Skin of body (tissue), 2 donors: ENCODE measurements around the gene MVP. TPM values are rescaled to one million over a fixed set of nuclear protein-coding genes. Genes with fewer than 3 reads are reported as not detected.
"Not testable (repeated sequence)": the region's sequence is repeated elsewhere in the genome, so short reads cannot be mapped to it uniquely, and the experiment has no call there.

Experiments
- DNase-seq: peaks from one replicate; lab custom pipeline; 2025; lab: John Stamatoyannopoulos, UW
- total RNA-seq: library from RNA; depleted of rRNA; stranded (reverse); fragments of >200 nt; gene quantifications from one replicate; pipeline ENCODE4 v1.2.3, GENCODE V29; 2014

Gene MVP
- total RNA-seq = 24.9 TPM

DNA sequence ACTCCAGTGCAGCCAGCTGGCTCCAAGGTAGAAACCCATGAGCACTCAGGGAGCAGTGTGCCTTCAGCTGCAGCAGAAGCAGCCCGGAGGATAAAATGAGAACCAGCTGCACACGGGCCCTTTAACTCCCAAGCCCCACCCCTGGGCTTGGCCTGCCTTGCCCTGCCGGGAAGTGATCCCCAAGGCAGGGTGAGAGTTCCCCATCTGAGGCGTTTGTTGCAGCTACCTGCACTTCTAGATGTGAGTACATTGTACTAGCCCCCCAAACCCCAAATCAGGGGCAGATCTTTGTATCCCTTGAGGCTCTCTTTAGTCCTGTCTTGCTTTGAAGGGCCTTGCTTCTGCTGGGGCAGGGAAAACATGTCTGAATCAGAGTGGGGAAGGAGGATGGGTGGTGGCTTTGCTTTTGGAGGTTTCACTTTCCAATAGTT is at the start of gene MVP:
Gene MVP (plus strand): TSS at position 192 of the 431 bp plus-strand sequence. CDS start 10,088 bp downstream, outside the sequence.
- peak; percentile 56 for DNase-seq

DNA sequence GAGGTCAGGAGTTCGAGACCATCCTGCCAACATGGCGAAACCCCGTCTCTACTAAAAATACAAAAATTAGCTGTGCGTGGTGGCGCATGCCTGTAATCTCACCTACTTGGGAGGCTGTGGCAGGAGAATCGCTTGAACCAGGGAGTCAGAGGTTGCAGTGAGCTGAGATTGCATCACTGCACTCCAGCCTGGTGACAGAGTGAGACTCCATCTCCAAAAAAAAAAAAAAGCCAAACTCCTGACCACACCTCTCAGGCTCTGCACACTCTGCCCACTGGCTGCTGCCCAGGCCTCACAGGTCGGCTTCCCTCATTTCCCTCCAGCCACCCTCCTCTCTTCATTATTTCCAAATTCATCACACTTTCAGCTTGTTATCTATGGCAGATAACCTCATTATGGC is 47.9 kb upstream of the MVP start:
- not testable (repeated sequence) for DNase-seq

DNA sequence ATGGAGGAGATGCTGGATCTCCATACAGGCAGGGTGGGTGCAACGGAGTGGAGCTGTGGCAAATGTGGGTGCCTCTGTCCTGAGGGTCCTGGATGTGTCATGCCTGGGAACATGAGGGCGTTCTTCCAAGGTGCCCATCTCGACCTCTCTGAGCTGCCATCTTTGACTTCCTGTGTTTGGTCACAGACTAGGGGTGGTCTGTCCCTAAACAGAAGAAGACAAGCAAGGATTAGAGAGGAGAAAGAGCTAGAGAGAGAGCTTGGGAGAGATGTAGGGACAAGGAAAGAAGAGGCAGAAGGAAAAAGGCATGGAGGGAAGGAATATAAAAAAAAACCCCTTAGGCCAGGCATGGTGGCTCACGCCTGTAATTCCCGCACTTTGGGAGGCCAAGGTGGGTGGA is 45.5 kb upstream of the MVP start:
- DNase-seq = no peak

- DNase-seq = no peak
Observed at GRCh38 chr16:29775742-29776408, 44.4 kb upstream of the MVP start.

GRCh38 chr16:29777576-29778350 is 42.5 kb upstream of the MVP start, which contains the start of gene ZG16:
ZG16 (plus strand) TSS chr16:29778256; CDS start chr16:29779267, 1,011 bp downstream.
- DNase-seq = no peak

DNA sequence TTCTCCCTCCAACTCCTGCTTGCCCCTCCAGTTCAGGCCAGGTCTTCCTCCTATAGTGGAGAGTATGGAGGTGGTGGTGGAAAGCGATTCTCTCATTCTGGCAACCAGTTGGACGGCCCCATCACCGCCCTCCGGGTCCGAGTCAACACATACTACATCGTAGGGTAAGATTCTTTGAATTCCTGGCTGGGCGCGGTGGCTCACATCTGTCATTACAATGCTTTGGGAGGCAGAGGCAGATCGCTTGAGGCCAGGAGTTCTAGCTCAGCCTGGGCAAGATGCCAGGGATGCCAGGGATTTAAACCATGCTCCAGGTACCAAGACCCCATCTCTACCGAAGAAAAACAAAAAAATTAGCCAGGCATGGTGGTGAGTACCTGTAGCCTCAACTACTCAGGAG is 40.8 kb upstream of the MVP start:
- no peak for DNase-seq

DNA sequence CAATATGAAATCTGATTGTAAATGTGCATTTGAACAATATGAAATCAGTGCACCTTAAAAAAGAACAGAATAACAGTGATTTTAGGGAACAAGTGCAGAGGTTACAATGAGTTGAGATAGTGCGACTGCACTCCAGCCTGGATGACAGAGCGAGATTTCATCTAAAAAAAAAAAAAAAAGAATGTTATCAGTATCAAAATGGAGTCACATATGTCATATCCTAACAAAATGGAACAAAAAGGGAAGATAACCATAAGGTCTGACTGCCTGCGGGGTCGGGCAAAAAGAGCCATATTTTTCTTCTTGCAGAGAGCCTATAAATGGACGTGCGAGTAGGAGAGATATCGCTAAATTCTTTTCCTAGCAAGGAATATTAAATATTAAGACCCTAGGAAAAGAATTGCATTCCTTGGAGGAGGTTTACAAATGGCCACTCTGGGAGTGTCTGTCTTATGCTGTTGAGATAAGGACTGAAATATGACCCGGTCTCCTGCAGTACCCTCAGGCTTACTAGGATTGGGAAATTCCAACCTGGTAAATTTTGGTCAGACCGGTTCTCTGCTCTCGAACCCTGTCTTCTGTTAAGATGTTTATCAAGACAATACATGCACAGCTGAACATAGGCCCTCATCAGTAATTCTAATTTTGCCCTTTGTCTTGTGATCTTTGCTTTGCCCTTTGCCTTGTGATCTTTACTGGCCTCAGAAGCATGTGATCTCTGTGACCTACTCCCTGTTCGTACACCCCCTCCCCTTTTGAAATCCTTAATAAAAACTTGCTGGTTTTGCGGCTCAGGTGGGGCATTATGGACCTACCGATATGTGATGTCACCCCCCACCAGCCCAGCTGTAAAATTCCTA is 36.9 kb upstream of the MVP start:
- not testable (repeated sequence) for DNase-seq

GRCh38 chr16:29784157-29784556 is 36.1 kb upstream of the MVP start:
- no peak for DNase-seq

GRCh38 chr16:29784901-29785500 is 35.3 kb upstream of the MVP start:
- DNase-seq = peak; percentile 23

DNA sequence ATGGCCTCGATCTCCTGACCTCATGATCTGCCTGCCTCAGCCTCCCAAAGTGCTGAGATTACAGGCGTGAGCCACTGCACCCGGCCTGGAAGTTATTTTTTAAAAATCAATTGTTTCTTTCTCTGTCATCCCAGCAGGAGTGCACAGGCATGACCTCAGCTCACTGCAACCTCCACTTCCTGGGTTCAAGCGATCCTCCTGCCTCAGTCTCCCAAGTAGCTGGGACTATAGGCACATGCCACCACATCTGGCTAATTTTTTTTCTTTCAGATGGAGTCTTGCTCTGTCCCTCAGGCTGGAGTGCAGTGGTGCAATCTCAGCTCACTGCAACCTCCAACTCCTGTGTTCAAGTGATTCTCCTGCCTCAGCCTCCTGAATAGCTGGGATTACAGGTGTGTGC is 33.1 kb upstream of the MVP start:
- not testable (repeated sequence) for DNase-seq

DNA sequence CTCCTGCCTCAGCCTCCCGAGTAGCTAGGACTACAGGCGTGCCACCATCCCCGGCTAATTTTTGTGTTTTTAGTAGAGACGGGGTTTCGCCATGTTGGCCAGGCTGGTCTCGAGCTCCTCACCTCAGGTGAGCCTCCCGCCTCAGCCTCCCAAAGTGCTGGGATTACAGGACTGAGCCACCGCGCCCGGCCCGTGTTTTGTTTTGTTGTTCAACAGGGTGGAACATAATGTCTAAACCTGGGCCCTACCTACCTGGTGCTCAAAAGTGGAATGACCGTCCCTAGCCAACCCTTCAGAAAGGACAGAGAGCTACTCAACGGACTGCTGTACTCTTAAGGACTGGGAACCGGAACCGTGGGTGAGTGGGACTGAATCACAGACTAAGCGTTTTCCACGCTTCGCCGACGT is 30.5 kb upstream of the MVP start:
- DNase-seq = peak; percentile 50

DNA sequence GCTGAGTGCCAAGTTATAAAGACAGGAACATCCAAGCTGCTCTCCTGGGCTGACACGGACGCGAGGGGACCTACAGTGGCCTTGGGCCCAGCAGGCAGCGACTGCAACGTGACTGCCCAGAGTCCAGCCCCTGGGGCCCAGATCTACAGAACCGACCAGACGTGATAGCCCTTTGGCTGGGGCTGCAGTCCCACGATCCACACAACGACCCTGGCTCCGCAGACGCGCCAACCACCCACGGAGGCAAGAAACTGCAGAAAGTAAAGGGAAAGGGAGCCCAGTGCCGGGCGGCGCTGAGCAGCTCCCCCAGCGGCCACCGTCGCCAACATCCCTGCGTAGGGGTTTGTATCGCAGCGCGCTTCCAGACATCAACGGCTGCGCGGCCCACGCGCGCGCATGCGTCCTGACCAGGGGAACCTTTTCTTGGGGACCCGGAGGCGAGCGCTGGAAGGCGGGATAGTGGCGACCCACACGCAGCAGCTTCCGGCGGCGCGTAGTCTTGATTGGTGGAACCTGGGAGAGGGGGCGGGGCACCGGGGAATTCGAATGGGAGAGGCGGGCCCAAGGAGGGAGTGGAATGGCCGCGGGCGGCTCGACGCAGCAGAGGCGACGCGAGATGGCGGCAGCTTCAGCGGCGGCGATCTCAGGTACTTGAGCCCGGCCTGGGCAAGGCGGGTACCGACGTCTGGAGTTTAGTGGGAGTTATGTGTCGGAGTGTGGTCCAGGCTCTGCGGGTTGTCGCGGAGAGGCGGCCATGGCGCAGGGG is 29.9 kb upstream of the MVP start, which contains the start of gene KIF22:
Gene KIF22 (plus strand): TSS at position 569 of the 766 bp plus-strand sequence. CDS start 9 bp downstream, at position 578.
- DNase-seq = peak; percentile 99

GRCh38 chr16:29790949-29791844 is 29.1 kb upstream of the MVP start:
- DNase-seq = no peak

GRCh38 chr16:29791845-29792807 is 28.1 kb upstream of the MVP start:
- no peak for DNase-seq

DNA sequence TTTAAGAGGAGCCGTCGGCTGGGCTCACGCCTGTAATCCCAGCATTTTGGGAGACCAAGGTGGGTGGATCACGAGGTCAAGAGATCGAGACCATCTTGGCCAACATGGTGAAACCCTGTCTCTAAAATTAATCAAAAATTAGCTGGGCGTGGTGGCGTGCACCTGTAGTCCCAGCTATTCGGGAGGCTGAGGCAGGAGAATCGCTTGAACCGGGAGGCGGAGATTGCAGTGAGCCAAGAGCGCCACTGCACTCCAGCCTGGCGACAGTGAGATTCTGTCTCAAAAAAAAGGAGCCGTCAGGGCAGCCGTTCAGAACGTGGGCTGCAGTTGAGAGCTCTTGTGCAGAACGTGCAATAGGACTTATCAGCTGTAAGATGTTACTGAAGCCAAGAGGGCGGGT is 27.1 kb upstream of the MVP start:
- not testable (repeated sequence) for DNase-seq

GRCh38 chr16:29794231-29794710 is 26.0 kb upstream of the MVP start:
- no peak for DNase-seq

DNA sequence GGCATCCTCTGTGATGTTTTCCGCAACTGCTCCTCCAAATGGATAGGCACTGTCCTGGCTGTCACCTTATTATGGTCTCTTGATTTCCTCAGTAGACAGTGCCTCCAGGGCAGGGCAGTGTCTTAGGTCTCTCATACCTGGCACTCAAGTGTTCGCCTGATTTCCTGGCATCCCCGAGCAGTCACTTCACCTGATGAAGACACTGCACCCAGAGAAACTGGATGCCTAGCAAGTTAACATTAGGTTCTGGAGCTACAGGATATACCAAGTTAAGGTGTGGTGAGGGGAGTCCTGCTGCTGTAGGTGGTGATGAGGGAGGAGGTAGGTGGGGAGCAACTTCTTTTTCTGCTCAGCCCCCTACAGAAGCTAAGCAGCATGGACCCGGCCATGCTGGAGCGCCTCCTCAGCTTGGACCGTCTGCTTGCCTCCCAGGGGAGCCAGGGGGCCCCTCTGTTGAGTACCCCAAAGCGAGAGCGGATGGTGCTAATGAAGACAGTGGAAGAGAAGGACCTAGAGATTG is 17.8 kb upstream of the MVP start:
- no peak for DNase-seq

GRCh38 chr16:29804020-29804419 is 16.2 kb upstream of the MVP start:
- DNase-seq = no peak
